H1 (cell line): Measurements from ENCODE around the gene SYNJ2BP. TPM values are rescaled to one million over a fixed set of nuclear protein-coding genes. Genes with fewer than 3 reads are reported as not detected.

Source experiments
- CTCF ChIA-PET: fragments of 300-600 bp; sonication (Branson Sonifier 250); formaldehyde crosslinking; loops from one replicate; lab custom pipeline; 2021; ENCODE audit not compliant: partially characterized antibody; lab: Charles Lee
- POLR2A ChIA-PET: fragments of 300-600 bp; sonication (Branson Sonifier 250); formaldehyde crosslinking; loops from one replicate; lab custom pipeline; 2021; ENCODE audit warnings: inconsistent platforms; ENCODE audit not compliant: partially characterized antibody; lab: Charles Lee
- DNase-seq, 2 experiments: peaks; one replicate each; pipeline versions ENCODE4 v3.0.0 to v3.0.0-alpha.2; 2010 to 2022; ENCODE audit warnings: low spot score in 2 of 2, low read depth in 1 of 2, mixed read lengths in 1 of 2
- FAIRE-seq: peaks from 2 replicates; lab custom pipeline; 2011; peaks lifted over from hg19 to GRCh38; lab: Jason Lieb, UNC
- H2AFZ ChIP-seq: 2 replicates; pipeline ENCODE4 v1.8.1; 2012; ENCODE audit warnings: low read length, inconsistent platforms
- H2AK5ac ChIP-seq: 2 replicates; pipeline ENCODE4 v1.6.1; 2013; ENCODE audit warnings: low read depth, low read length
- H2BK120ac ChIP-seq: replicated peaks from 2 replicates; pipeline ENCODE3; 2013; ENCODE audit warnings: low read depth, low read length, inconsistent platforms
- H2BK12ac ChIP-seq: 2 replicates; pipeline ENCODE4 v1.6.1; 2013; ENCODE audit warnings: low read depth, low read length
- H2BK15ac ChIP-seq: 2 replicates; pipeline ENCODE4 v1.6.1; 2013; ENCODE audit warnings: low read length
- H2BK20ac ChIP-seq: 2 replicates; pipeline ENCODE4 v1.6.1; 2013; ENCODE audit warnings: low read length
- H2BK5ac ChIP-seq: 2 replicates; pipeline ENCODE4 v1.6.1; 2013; ENCODE audit warnings: low read depth, low read length
- H3K14ac ChIP-seq: 2 replicates; pipeline ENCODE4 v1.6.1; 2013; ENCODE audit warnings: inconsistent platforms; ENCODE audit not compliant: insufficient read length
- H3K18ac ChIP-seq: 2 replicates; pipeline ENCODE4 v1.6.1; 2013; ENCODE audit warnings: low read length; ENCODE audit errors: extremely low read depth
- H3K23ac ChIP-seq: 2 replicates; pipeline ENCODE4 v1.6.1; 2013; ENCODE audit warnings: inconsistent platforms; ENCODE audit not compliant: insufficient read length
- H3K23me2 ChIP-seq: 2 replicates; pipeline ENCODE4 v1.6.1; 2013; ENCODE audit warnings: low read depth, low read length
- H3K27ac ChIP-seq: 2 replicates; pipeline ENCODE4 v1.6.1; 2011; ENCODE audit warnings: low read depth, low read length, inconsistent platforms
- H3K27me3 ChIP-seq, 4 experiments: replicated peaks in 1 of 4; 1 replicate in 1 of 4; 2 replicates in 3 of 4; pipeline versions ENCODE4 v1.6.1 to v1.8.1; 2011 to 2013; ENCODE audit warnings: low read length in 3 of 4, mild to moderate bottlenecking in 3 of 4, inconsistent platforms in 2 of 4, mixed read lengths in 2 of 4, moderate library complexity in 1 of 4; ENCODE audit not compliant: control insufficient read depth in 3 of 4, insufficient read depth in 3 of 4; ENCODE audit errors: extremely low read depth in 1 of 4
- H3K36me3 ChIP-seq, 4 experiments: 2 replicates each; pipeline versions ENCODE4 v1.6.1 to v1.8.1; 2011 to 2013; ENCODE audit warnings: mild to moderate bottlenecking in 4 of 4, low read length in 3 of 4, moderate library complexity in 2 of 4, control low read depth in 1 of 4, inconsistent platforms in 1 of 4; ENCODE audit not compliant: insufficient read depth in 4 of 4, control insufficient read depth in 2 of 4
- H3K4ac ChIP-seq: replicated peaks from 2 replicates; pipeline ENCODE3; 2013; ENCODE audit warnings: low read length, low read depth, mixed read lengths, inconsistent platforms; ENCODE audit not compliant: insufficient read length
- H3K4me1 ChIP-seq, 4 experiments: replicated peaks in 1 of 4; 1 replicate in 1 of 4; 2 replicates in 3 of 4; pipeline versions ENCODE4 v1.6.1 to v1.8.1; 2011 to 2013; ENCODE audit warnings: low read length in 3 of 4, inconsistent platforms in 2 of 4, mixed read lengths in 1 of 4; ENCODE audit not compliant: insufficient read depth in 4 of 4, control insufficient read depth in 3 of 4
- H3K4me2 ChIP-seq, 2 experiments: 2 replicates each; pipeline versions ENCODE4 v1.6.1 to v1.8.1; 2011 to 2013; ENCODE audit warnings: low read depth in 2 of 2, low read length in 2 of 2, control low read depth in 1 of 2, inconsistent platforms in 1 of 2, mild to moderate bottlenecking in 1 of 2; ENCODE audit not compliant: insufficient read depth in 1 of 2
- H3K4me3 ChIP-seq, 4 experiments: fragments of 200-600, 300-600 bp in 1 of 4; sonication (generic), shearing (Covaris generic), sonication (Bioruptor Twin) in 1 of 4; 2 replicates each; pipeline versions ENCODE4 v1.5.1 to v1.8.1; 2011 to 2016; ENCODE audit warnings: low read length in 4 of 4, low read depth in 3 of 4, control low read depth in 2 of 4, inconsistent platforms in 2 of 4, mild to moderate bottlenecking in 2 of 4, mixed read lengths in 1 of 4, moderate library complexity in 1 of 4; ENCODE audit not compliant: insufficient read depth in 2 of 4; ENCODE audit errors: extremely low read depth in 1 of 4
- H3K56ac ChIP-seq: replicated peaks from 2 replicates; pipeline ENCODE3; 2013; ENCODE audit warnings: low read depth, mild to moderate bottlenecking, mixed read lengths, low read length, inconsistent platforms; ENCODE audit not compliant: insufficient read length
- H3K79me1 ChIP-seq: 2 replicates; pipeline ENCODE4 v1.6.1; 2013; ENCODE audit warnings: low read depth, low read length, control low read depth
- H3K79me2 ChIP-seq, 2 experiments: 2 replicates each; pipeline versions ENCODE4 v1.6.1 to v1.8.1; 2012 to 2013; ENCODE audit warnings: low read length in 2 of 2, mild to moderate bottlenecking in 2 of 2, inconsistent platforms in 1 of 2; ENCODE audit not compliant: insufficient read depth in 2 of 2, control insufficient read depth in 1 of 2
- H3K9ac ChIP-seq, 4 experiments: replicated peaks in 1 of 4; 1 replicate in 1 of 4; 2 replicates in 3 of 4; pipeline versions ENCODE4 v1.6.1 to v1.8.1; 2011 to 2013; ENCODE audit warnings: low read depth in 3 of 4, low read length in 3 of 4, control low read depth in 2 of 4, mild to moderate bottlenecking in 2 of 4, moderate library complexity in 2 of 4, inconsistent platforms in 1 of 4; ENCODE audit errors: extremely low read depth in 1 of 4
- H3K9me3 ChIP-seq, 2 experiments: 2 replicates each; pipeline versions ENCODE4 v1.6.1 to v1.8.1; 2012 to 2013; ENCODE audit warnings: mild to moderate bottlenecking in 2 of 2, moderate library complexity in 2 of 2, control low read depth in 1 of 2, inconsistent platforms in 1 of 2, low read depth in 1 of 2, low read length in 1 of 2, mixed read lengths in 1 of 2; ENCODE audit not compliant: insufficient read depth in 2 of 2
- H4K20me1 ChIP-seq, 2 experiments: replicated peaks in 1 of 2; 2 replicates each; pipeline versions ENCODE3 to v1.8.1; 2011 to 2013; ENCODE audit warnings: inconsistent platforms in 2 of 2, low read length in 2 of 2, mild to moderate bottlenecking in 1 of 2; ENCODE audit not compliant: insufficient read depth in 2 of 2, control insufficient read depth in 1 of 2
- H4K5ac ChIP-seq: 2 replicates; pipeline ENCODE4 v1.6.1; 2013; ENCODE audit warnings: low read length, low read depth, mixed read lengths, inconsistent platforms; ENCODE audit not compliant: insufficient read length
- H4K8ac ChIP-seq: 2 replicates; pipeline ENCODE4 v1.8.0; 2013; ENCODE audit warnings: mild to moderate bottlenecking, moderate library complexity, low read length, inconsistent platforms; ENCODE audit not compliant: insufficient read depth; ENCODE audit errors: extremely low read depth
- H4K91ac ChIP-seq: replicated peaks from 2 replicates; pipeline ENCODE3; 2013; ENCODE audit warnings: low read length, mixed read lengths, inconsistent platforms; ENCODE audit not compliant: insufficient read length
- BRCA1 ChIP-seq: IDR thresholded peaks from 2 replicates; pipeline ENCODE4 v1.6.1; 2012; ENCODE audit warnings: low read depth, low read length, improper control_type of control experiment
- CEBPB ChIP-seq: IDR thresholded peaks from 2 replicates; pipeline ENCODE4 v1.6.1; 2012; ENCODE audit warnings: low read depth, low read length
- CHD1 ChIP-seq: IDR thresholded peaks from 2 replicates; pipeline ENCODE4 v1.6.1; 2012; ENCODE audit warnings: low read depth, low read length, improper control_type of control experiment
- HDAC2 ChIP-seq, 2 experiments: fragments of 300-600 bp in 1 of 2; sonication (generic) in 1 of 2; IDR thresholded peaks; 2 replicates each; pipeline ENCODE4 v1.6.1; 2011 to 2012; ENCODE audit warnings: low read depth in 2 of 2, low read length in 2 of 2, mild to moderate bottlenecking in 2 of 2, moderate library complexity in 2 of 2, borderline replicate concordance in 1 of 2, inconsistent platforms in 1 of 2
- JUND ChIP-seq: IDR thresholded peaks from 2 replicates; pipeline ENCODE4 v1.6.1; 2011; ENCODE audit warnings: mild to moderate bottlenecking, improper control_type of control experiment, low read length
- NANOG ChIP-seq: IDR thresholded peaks from 2 replicates; pipeline ENCODE4 v1.6.1; 2011; ENCODE audit warnings: low read length, low read depth, mild to moderate bottlenecking, inconsistent platforms; ENCODE audit not compliant: insufficient read depth, poor library complexity, severe bottlenecking
- POLR2A ChIP-seq, 2 experiments: IDR thresholded peaks; 1 replicate in 1 of 2; 2 replicates in 1 of 2; pipeline ENCODE4 v1.6.1; 2011; ENCODE audit warnings: low read depth in 2 of 2, low read length in 2 of 2, mild to moderate bottlenecking in 2 of 2; ENCODE audit errors: control extremely low read depth in 1 of 2
- SAP30 ChIP-seq: fragments of 300-600 bp; sonication (generic); IDR thresholded peaks from 2 replicates; pipeline ENCODE4 v1.7.1; 2012; ENCODE audit warnings: low read length, moderate library complexity, mild to moderate bottlenecking, inconsistent platforms; ENCODE audit not compliant: insufficient read depth, insufficient replicate concordance
- SIN3A ChIP-seq, 2 experiments: IDR thresholded peaks in 1 of 2; conservative IDR thresholded peaks in 1 of 2; 2 replicates each; pipeline ENCODE4 v1.6.1; 2011 to 2012; ENCODE audit warnings: low read length in 2 of 2, improper control_type of control experiment in 1 of 2, low read depth in 1 of 2, mild to moderate bottlenecking in 1 of 2
- SP2 ChIP-seq: IDR thresholded peaks from 2 replicates; pipeline ENCODE4 v1.6.1; 2012; ENCODE audit warnings: mild to moderate bottlenecking, low read length, inconsistent platforms
- TAF1 ChIP-seq: IDR thresholded peaks from 2 replicates; pipeline ENCODE4 v1.6.1; 2011; ENCODE audit warnings: mild to moderate bottlenecking, low read depth, low read length
- TAF7 ChIP-seq: optimal IDR thresholded peaks from 2 replicates; pipeline ENCODE3; 2011; ENCODE audit warnings: low read depth, mild to moderate bottlenecking, inconsistent platforms, low read length, moderate library complexity, borderline replicate concordance
- WGBS, 2 experiments: shearing (Covaris generic) in 1 of 2; methylation state at CpG; one replicate each; pipeline versions ENCODE4 v1.1.6 to v1.1.7; 2013 to 2015; ENCODE audit warnings: low lambda C conversion rate in 2 of 2, mixed read lengths in 2 of 2, inconsistent platforms in 1 of 2, low coverage in 1 of 2, missing lambda C conversion rate in 1 of 2; ENCODE audit not compliant: insufficient replicate concordance in 2 of 2, insufficient coverage in 1 of 2, insufficient read length in 1 of 2; ENCODE audit errors: extremely low coverage in 1 of 2, missing lambda C conversion rate in 1 of 2; 5-methylcytosine and 5-hydroxymethylcytosine counted together
- polyA plus RNA-seq, 7 experiments: library from polyadenylated mRNA; depleted of rRNA in 3 of 7; stranded (reverse) in 5 of 7; unstranded in 2 of 7; fragments of >200 nt in 5 of 7; fragments of 200-250 nt in 2 of 7; gene quantifications; 1 replicate in 5 of 7; 2 replicates in 1 of 7; 4 replicates in 1 of 7; pipeline versions ENCODE4 v1.2.1 to v1.2.3, GENCODE V29; 2011 to 2013; ENCODE audit warnings: missing spikeins in 2 of 7, mixed read lengths in 2 of 7
- total RNA-seq: library from RNA; stranded (reverse); fragmentation: NEBNext Ultra II Directional; extraction: Animal tissue kit (Norgen Biotek cat#: 25700); gene quantifications from 2 replicates; pipeline ENCODE4 v1.2.1, GENCODE V29; 2021
- TF ChIP-seq, protein P1 (sequence below): IDR thresholded peaks from 2 replicates; pipeline ENCODE4 v1.6.1; 2012; ENCODE audit warnings: inconsistent platforms

The SYNJ2BP gene
- total and polyA plus RNA-seq, 2 of the 8 experiments (the other 6 are each of a cell fraction or from before 2014, with no cell fraction given) = 9.6 to 30.6 TPM

DNA sequence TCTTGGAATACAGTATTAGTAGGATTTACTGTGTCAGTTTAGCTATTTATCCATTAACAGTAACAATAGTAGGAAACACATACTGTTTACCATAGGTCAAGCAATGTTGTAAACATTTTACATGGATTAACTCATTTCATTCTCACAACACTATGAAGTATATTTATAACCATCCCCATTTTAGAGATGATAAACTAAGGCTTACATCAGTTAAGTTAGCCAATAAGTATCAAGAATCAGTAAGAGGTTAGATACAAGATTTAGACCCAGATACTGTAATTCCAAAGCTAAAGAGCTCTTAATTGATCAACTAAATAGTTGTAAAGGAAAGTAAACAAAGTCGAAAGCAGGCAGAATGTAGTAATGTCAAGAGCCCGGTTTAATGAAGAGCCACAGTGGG lies 1.1 kb downstream of the SYNJ2BP start:
- H3K4me1 ChIP-seq = peaks cover 0 to 4% (median 1%) of the 10 kb centered on the region in 4 experiments; a peak in 2 of 7 replicates
- H3K9ac ChIP-seq = no peak overlapping the region
- POLR2A ChIA-PET = interaction anchor here (0.9 to 1.1 kb wide), 2 partner anchors 12 to 44 kb away, joined by 3 to 6 read pairs; no protein-coding TSS in a partner anchor
- H2BK120ac ChIP-seq = no peak overlapping the region
- CTCF ChIA-PET = interaction anchor here (1.3 kb wide), 1 partner anchor 13 kb away, joined by 3 read pairs; no protein-coding TSS in a partner anchor
- no peak overlapping the region for H4K8ac ChIP-seq
- H2BK15ac ChIP-seq = no peak overlapping the region
- H4K5ac ChIP-seq = no peak overlapping the region
- no peaks in the 10 kb centered on the region for H3K27me3 ChIP-seq
- H2BK12ac ChIP-seq = no peak overlapping the region
- H2BK20ac ChIP-seq = no peak overlapping the region
- H3K4me2 ChIP-seq = peak overlapping the region; percentile 76 to 91
- DNase-seq (no peak), FAIRE-seq (no peak)
- H3K36me3 ChIP-seq = peaks cover 0 to 3% (median 0%) of the 10 kb centered on the region in 4 experiments; a peak in 2 of 8 replicates
- no peak overlapping the region for H2AK5ac ChIP-seq
- H3K27ac ChIP-seq = no peak overlapping the region
- H3K23ac ChIP-seq = no peak overlapping the region
- no peak overlapping the region for H3K56ac ChIP-seq
- no peak overlapping the region for H3K4ac ChIP-seq
- H2AFZ ChIP-seq = no peak overlapping the region
- no peaks in the 10 kb centered on the region; the same call in 1 of the 2 replicates for H3K79me1 ChIP-seq
- peak overlapping the region; percentile 89 to 99 (median 99); a peak in 7 of 8 replicates for H3K4me3 ChIP-seq
- H3K79me2 ChIP-seq = peaks cover 0 to 52% of the 10 kb centered on the region in 2 experiments; a peak in 2 of 4 replicates
- no peak overlapping the region for H2BK5ac ChIP-seq
- H3K18ac ChIP-seq = no peak overlapping the region
- 37% methylated on average over 2 of the region's 2 CpGs; no CpG with 5 or more reads in 1 of the 2 experiments for WGBS, 2 experiments
- H3K14ac ChIP-seq = no peak overlapping the region
- no peak overlapping the region for H4K91ac ChIP-seq
- H3K9me3 ChIP-seq = no peaks in the 10 kb centered on the region
- no peaks in the 10 kb centered on the region for H3K23me2 ChIP-seq
- peaks cover 5 to 7% of the 10 kb centered on the region in 2 experiments for H4K20me1 ChIP-seq
- TF ChIP-seq BRCA1 (no peak), SAP30 (no peak), SIN3A (conservative IDR thresholded peaks at IDR 0.05 in 1 of 2, IDR thresholded peaks at IDR 0.05 in 1 of 2; ENCODE audit: low read depth in 1 of 2, low read length in 2 of 2) (no peak), CHD1 (no peak), HDAC2 (IDR thresholded peaks at IDR 0.05; ENCODE audit: borderline replicate concordance in 1 of 2, low read depth in 2 of 2, low read length in 2 of 2) (no peak), SP2 (no peak), TAF7 (no peak), TAF1 (no peak), CEBPB (no peak), JUND (no peak), NANOG (no peak), POLR2A (IDR thresholded peaks at IDR 0.05; ENCODE audit: control extremely low read depth in 1 of 2, low read depth in 2 of 2, low read length in 2 of 2) (no peak)
- TF ChIP-seq, protein P1, sequence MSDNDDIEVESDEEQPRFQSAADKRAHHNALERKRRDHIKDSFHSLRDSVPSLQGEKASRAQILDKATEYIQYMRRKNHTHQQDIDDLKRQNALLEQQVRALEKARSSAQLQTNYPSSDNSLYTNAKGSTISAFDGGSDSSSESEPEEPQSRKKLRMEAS = no peak
